ENCODE results near the gene LYZL1.

Gene LYZL1

DNA sequence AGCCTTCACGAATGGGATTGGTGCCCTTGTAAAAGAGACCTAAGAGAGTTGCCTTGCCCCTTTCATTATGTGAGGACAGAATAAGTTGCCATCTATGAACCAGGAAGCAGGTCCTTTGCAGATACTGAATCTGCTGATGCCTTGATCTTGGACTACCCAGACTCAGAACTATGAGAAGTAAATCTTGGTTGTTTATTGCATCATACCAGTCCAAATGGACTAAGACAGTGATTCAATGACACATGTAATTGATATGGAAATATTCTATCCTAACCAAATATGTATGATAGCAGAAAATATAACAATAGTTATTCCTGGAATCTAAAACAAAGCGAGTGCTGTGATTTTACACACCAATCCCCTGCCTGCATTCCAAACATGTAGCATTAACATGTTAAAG, 17.0 kb upstream of the LYZL1 start:
- Histone ChIP-seq H2AK5ac (ENCODE audit: low read length, severe bottlenecking) (no peak overlapping the region), H3K27me3 (ENCODE audit: control insufficient read depth in 1 of 2, insufficient read depth in 1 of 2, low read length in 2 of 2) (peaks cover 0 to 9% of the 10 kb centered on the region in 2 experiments), H3K14ac (ENCODE audit: low read length in 2 of 2) (no peak overlapping the region), H2BK12ac (ENCODE audit: low read length in 2 of 2) (no peak overlapping the region), H2BK120ac (ENCODE audit: low read depth, low read length) (no peak overlapping the region), H3K23ac (ENCODE audit: low read length in 2 of 2) (no peak overlapping the region), H3K9ac (ENCODE audit: low read length) (no peak overlapping the region), H2BK5ac (ENCODE audit: low read depth, low read length, poor library complexity, severe bottlenecking) (no peak overlapping the region), H3K4me2 (ENCODE audit: low read length, poor library complexity, severe bottlenecking) (no peak overlapping the region), H3K4me1 (ENCODE audit: control insufficient read depth, insufficient read depth, low read depth, low read length) (no peaks in the 10 kb centered on the region), H4K8ac (ENCODE audit: low read length) (no peak overlapping the region), H4K91ac (ENCODE audit: low read length) (no peak overlapping the region), H3K79me1 (replicated peaks; ENCODE audit: low read length, poor library complexity, severe bottlenecking) (no peaks in the 10 kb centered on the region), H3K4me3 (ENCODE audit: insufficient read depth in 1 of 2, low read depth in 1 of 2, low read length in 2 of 2) (no peak overlapping the region), H3K9me3 (ENCODE audit: control insufficient read depth, low read length) (peaks cover 19% of the 10 kb centered on the region), H3K27ac (ENCODE audit: low read length, poor library complexity, severe bottlenecking) (no peak overlapping the region), H3K36me3 (ENCODE audit: control insufficient read depth in 1 of 2, insufficient read depth in 2 of 2, low read depth in 1 of 2, low read length in 2 of 2) (no peaks in the 10 kb centered on the region), H2AFZ (ENCODE audit: low read depth, low read length) (no peak overlapping the region), H3K18ac (ENCODE audit: low read depth in 1 of 2, low read length in 2 of 2) (no peak overlapping the region), H3K4ac (ENCODE audit: low read depth in 1 of 2, low read length in 2 of 2) (no peak overlapping the region), H2BK15ac (ENCODE audit: low read depth, poor library complexity, severe bottlenecking) (no peak overlapping the region)
- WGBS = 0% methylated on average over 1 of the region's 2 CpGs
- no peak for DNase-seq

DNA sequence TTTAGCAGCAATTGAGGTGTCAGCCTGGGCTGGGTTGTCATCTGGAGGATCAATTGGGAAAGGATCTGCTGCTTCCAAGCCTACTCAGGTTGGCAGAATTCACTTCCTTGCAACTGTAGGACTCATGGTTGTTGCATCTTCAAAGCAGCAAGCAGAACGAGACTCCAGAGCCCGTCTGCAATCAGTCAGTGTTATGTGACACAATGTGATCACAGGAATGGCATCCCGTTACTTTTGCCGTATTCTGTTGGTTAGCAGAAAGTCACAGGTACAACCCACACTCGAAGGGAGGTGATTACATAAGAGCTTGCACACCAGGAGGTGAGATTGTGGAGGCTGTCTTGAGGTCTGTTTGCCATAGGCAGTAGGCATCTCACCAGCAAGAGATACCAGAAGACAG, 15.4 kb upstream of the LYZL1 start:
- Histone ChIP-seq H2BK12ac (ENCODE audit: low read length in 2 of 2) (no peak overlapping the region), H4K91ac (ENCODE audit: low read length) (no peak overlapping the region), H3K9ac (ENCODE audit: low read length) (no peak overlapping the region), H3K18ac (ENCODE audit: low read depth in 1 of 2, low read length in 2 of 2) (peak overlapping the region in 1 of 2 experiments; percentile 66), H3K4me1 (ENCODE audit: control insufficient read depth, insufficient read depth, low read depth, low read length) (no peaks in the 10 kb centered on the region), H3K14ac (ENCODE audit: low read length in 2 of 2) (peak overlapping the region in 1 of 2 experiments; percentile 24), H3K36me3 (ENCODE audit: control insufficient read depth in 1 of 2, insufficient read depth in 2 of 2, low read depth in 1 of 2, low read length in 2 of 2) (no peaks in the 10 kb centered on the region), H4K8ac (ENCODE audit: low read length) (no peak overlapping the region), H3K23ac (ENCODE audit: low read length in 2 of 2) (no peak overlapping the region), H3K79me1 (replicated peaks; ENCODE audit: low read length, poor library complexity, severe bottlenecking) (no peaks in the 10 kb centered on the region), H2BK120ac (ENCODE audit: low read depth, low read length) (no peak overlapping the region), H2BK5ac (ENCODE audit: low read depth, low read length, poor library complexity, severe bottlenecking) (no peak overlapping the region), H3K9me3 (ENCODE audit: control insufficient read depth, low read length) (peaks cover 19% of the 10 kb centered on the region), H3K4me3 (ENCODE audit: insufficient read depth in 1 of 2, low read depth in 1 of 2, low read length in 2 of 2) (no peak overlapping the region), H2AFZ (ENCODE audit: low read depth, low read length) (no peak overlapping the region), H2BK15ac (ENCODE audit: low read depth, poor library complexity, severe bottlenecking) (no peak overlapping the region), H3K4me2 (ENCODE audit: low read length, poor library complexity, severe bottlenecking) (no peak overlapping the region), H3K27me3 (ENCODE audit: control insufficient read depth in 1 of 2, insufficient read depth in 1 of 2, low read length in 2 of 2) (peaks cover 0 to 12% of the 10 kb centered on the region in 2 experiments), H3K27ac (ENCODE audit: low read length, poor library complexity, severe bottlenecking) (no peak overlapping the region), H2AK5ac (ENCODE audit: low read length, severe bottlenecking) (no peak overlapping the region), H3K4ac (ENCODE audit: low read depth in 1 of 2, low read length in 2 of 2) (no peak overlapping the region)
- DNase-seq = peak; percentile 6
- 13% methylated on average over 5 of the region's 5 CpGs for WGBS

DNA sequence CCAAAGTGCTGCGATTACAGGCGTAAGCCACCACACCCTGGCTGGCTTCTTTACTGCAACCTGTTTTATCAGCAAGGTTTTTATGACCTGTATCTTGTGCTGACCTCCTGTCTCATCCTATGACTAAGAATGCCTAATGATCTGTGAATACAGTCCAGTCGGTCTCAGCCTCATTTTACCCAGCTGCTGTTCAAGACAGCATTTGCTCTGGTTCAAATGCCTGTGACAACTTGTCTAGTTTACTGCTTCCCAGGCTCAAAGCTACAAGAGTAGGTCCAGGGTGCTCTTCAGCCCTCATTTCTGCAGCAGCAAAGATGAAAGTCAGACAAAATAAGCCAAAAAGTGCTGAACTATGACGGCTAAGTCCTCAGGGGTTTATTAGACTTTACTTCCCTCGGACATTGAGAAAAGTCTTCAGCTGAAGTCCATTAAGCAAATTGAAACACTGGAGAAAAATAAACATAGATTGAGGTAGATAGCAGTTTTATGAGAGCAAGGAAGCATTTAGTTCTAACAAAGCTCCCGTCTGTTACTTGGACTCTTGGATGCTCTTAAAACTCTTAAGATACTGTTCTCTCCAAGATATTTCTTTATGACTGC, 12.5 kb upstream of the LYZL1 start:
- Histone ChIP-seq H4K8ac (ENCODE audit: low read length) (no peak overlapping the region), H3K4me1 (ENCODE audit: control insufficient read depth, insufficient read depth, low read depth, low read length) (no peaks in the 10 kb centered on the region), H2AK5ac (ENCODE audit: low read length, severe bottlenecking) (no peak overlapping the region), H4K91ac (ENCODE audit: low read length) (no peak overlapping the region), H2BK120ac (ENCODE audit: low read depth, low read length) (no peak overlapping the region), H3K36me3 (ENCODE audit: control insufficient read depth in 1 of 2, insufficient read depth in 2 of 2, low read depth in 1 of 2, low read length in 2 of 2) (no peaks in the 10 kb centered on the region), H3K4ac (ENCODE audit: low read depth in 1 of 2, low read length in 2 of 2) (peak overlapping the region in 1 of 2 experiments; percentile 12), H3K27ac (ENCODE audit: low read length, poor library complexity, severe bottlenecking) (no peak overlapping the region), H2BK15ac (ENCODE audit: low read depth, poor library complexity, severe bottlenecking) (no peak overlapping the region), H3K79me1 (replicated peaks; ENCODE audit: low read length, poor library complexity, severe bottlenecking) (no peaks in the 10 kb centered on the region), H3K4me3 (ENCODE audit: insufficient read depth in 1 of 2, low read depth in 1 of 2, low read length in 2 of 2) (no peak overlapping the region), H3K18ac (ENCODE audit: low read depth in 1 of 2, low read length in 2 of 2) (peak overlapping the region in 1 of 2 experiments; percentile 48), H3K9me3 (ENCODE audit: control insufficient read depth, low read length) (peaks cover 5% of the 10 kb centered on the region), H3K4me2 (ENCODE audit: low read length, poor library complexity, severe bottlenecking) (no peak overlapping the region), H3K14ac (ENCODE audit: low read length in 2 of 2) (peak overlapping the region in 1 of 2 experiments; percentile 26), H3K27me3 (ENCODE audit: control insufficient read depth in 1 of 2, insufficient read depth in 1 of 2, low read length in 2 of 2) (peaks cover 5 to 34% of the 10 kb centered on the region in 2 experiments), H3K23ac (ENCODE audit: low read length in 2 of 2) (no peak overlapping the region), H2BK5ac (ENCODE audit: low read depth, low read length, poor library complexity, severe bottlenecking) (no peak overlapping the region), H3K9ac (ENCODE audit: low read length) (no peak overlapping the region), H2BK12ac (ENCODE audit: low read length in 2 of 2) (peak overlapping the region in 1 of 2 experiments; percentile 18), H2AFZ (ENCODE audit: low read depth, low read length) (no peak overlapping the region)
- DNase-seq = peak; percentile 9
- WGBS = 42% methylated on average over 6 of the region's 6 CpGs

DNA sequence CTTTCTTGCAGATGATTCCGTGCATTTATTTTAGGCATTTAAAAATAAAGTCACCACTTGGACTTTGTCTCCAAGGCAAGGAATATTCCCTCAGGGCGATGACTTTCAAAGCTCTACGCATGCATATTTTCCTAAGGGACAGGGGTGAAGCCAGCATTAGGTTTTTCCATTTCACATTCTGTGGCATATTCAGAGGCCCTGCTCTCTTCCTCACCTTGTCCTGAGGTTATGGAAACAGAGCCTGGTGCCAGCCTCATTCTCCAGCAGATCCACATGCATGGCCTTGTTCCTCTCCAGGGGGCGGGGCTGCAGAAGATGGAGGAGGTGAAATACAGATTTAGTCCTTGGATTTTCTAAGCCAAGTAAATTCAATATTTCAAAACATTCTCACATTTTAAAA, 11.6 kb upstream of the LYZL1 start:
- Histone ChIP-seq H2BK15ac (ENCODE audit: low read depth, poor library complexity, severe bottlenecking) (no peak overlapping the region), H3K27me3 (ENCODE audit: control insufficient read depth in 1 of 2, insufficient read depth in 1 of 2, low read length in 2 of 2) (peaks cover 5 to 33% of the 10 kb centered on the region in 2 experiments), H4K8ac (ENCODE audit: low read length) (no peak overlapping the region), H2AK5ac (ENCODE audit: low read length, severe bottlenecking) (no peak overlapping the region), H2BK5ac (ENCODE audit: low read depth, low read length, poor library complexity, severe bottlenecking) (no peak overlapping the region), H3K36me3 (ENCODE audit: control insufficient read depth in 1 of 2, insufficient read depth in 2 of 2, low read depth in 1 of 2, low read length in 2 of 2) (no peaks in the 10 kb centered on the region), H3K4me3 (ENCODE audit: insufficient read depth in 1 of 2, low read depth in 1 of 2, low read length in 2 of 2) (no peak overlapping the region), H4K91ac (ENCODE audit: low read length) (no peak overlapping the region), H3K4me1 (ENCODE audit: control insufficient read depth, insufficient read depth, low read depth, low read length) (no peaks in the 10 kb centered on the region), H3K4me2 (ENCODE audit: low read length, poor library complexity, severe bottlenecking) (no peak overlapping the region), H2BK120ac (ENCODE audit: low read depth, low read length) (no peak overlapping the region), H3K9ac (ENCODE audit: low read length) (no peak overlapping the region), H3K27ac (ENCODE audit: low read length, poor library complexity, severe bottlenecking) (no peak overlapping the region), H3K23ac (ENCODE audit: low read length in 2 of 2) (no peak overlapping the region), H3K79me1 (replicated peaks; ENCODE audit: low read length, poor library complexity, severe bottlenecking) (no peaks in the 10 kb centered on the region), H2AFZ (ENCODE audit: low read depth, low read length) (no peak overlapping the region), H3K9me3 (ENCODE audit: control insufficient read depth, low read length) (no peaks in the 10 kb centered on the region), H3K18ac (ENCODE audit: low read depth in 1 of 2, low read length in 2 of 2) (no peak overlapping the region), H3K14ac (ENCODE audit: low read length in 2 of 2) (no peak overlapping the region), H3K4ac (ENCODE audit: low read depth in 1 of 2, low read length in 2 of 2) (no peak overlapping the region), H2BK12ac (ENCODE audit: low read length in 2 of 2) (no peak overlapping the region)
- 87% methylated on average over 4 of the region's 4 CpGs for WGBS
- DNase-seq = no peak

Measured in mesenchymal stem cell (in vitro differentiated cells and primary cell).